C4-2B (cell line): ENCODE data around the gene GALNT17.

Experiments
- H3K27ac ChIP-seq: fragments of 450-650 bp; 2 replicates; pipeline ENCODE4 v1.5.1; 2017
- ZFX ChIP-seq: fragments of 450-650 bp; IDR thresholded peaks from 2 replicates; pipeline ENCODE4 v1.6.1; 2017
- TF ChIP-seq, protein P1 (sequence below): fragments of 450-650 bp; conservative IDR thresholded peaks from 2 replicates; pipeline ENCODE4 v1.5.1; 2017; ENCODE audit warnings: mild to moderate bottlenecking

The GALNT17 gene

DNA sequence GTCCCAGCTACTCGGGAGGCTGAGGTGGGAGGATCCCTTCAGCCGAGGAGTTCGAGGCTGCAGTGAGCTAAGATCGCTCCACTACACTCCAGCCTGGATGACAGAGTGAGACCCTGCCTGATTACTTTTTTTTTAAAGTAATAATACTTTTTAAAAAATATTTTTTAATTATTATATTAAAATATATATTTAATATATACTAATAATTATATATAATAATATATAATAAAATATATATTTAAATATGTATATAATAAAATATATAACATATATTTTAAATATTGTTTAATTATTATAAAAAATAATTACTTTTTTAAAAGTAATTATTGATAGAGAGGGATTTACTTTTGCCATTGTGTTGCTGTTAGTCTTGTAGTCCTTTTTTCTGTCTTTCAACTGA is 169.2 kb downstream of the GALNT17 start:
- no peak overlapping the region for H3K27ac ChIP-seq
- TF ChIP-seq, protein P1, sequence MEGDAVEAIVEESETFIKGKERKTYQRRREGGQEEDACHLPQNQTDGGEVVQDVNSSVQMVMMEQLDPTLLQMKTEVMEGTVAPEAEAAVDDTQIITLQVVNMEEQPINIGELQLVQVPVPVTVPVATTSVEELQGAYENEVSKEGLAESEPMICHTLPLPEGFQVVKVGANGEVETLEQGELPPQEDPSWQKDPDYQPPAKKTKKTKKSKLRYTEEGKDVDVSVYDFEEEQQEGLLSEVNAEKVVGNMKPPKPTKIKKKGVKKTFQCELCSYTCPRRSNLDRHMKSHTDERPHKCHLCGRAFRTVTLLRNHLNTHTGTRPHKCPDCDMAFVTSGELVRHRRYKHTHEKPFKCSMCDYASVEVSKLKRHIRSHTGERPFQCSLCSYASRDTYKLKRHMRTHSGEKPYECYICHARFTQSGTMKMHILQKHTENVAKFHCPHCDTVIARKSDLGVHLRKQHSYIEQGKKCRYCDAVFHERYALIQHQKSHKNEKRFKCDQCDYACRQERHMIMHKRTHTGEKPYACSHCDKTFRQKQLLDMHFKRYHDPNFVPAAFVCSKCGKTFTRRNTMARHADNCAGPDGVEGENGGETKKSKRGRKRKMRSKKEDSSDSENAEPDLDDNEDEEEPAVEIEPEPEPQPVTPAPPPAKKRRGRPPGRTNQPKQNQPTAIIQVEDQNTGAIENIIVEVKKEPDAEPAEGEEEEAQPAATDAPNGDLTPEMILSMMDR, result no peak
- TF ChIP-seq ZFX, result no peak

DNA sequence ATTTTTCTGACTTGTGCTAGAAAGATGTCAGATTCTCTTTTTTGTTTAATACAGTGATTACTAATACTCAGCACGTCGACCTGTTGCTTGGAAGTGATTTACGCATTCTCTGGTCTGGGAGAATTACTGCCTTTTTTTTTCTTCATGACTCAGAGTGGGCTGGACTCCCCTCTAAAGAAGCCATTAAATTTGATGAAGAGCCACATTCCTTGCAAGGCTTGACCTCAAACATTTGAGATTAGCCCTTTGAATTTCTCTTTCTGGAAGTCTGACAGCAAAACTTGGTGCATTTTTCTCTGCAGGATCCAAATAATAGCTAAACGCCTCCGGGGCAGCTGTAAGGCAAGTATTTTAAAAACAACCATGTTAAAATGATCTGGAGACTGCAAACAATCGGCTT is 171.6 kb downstream of the GALNT17 start:
- TF ChIP-seq ZFX, result no peak
- TF ChIP-seq, protein P1, result no peak
- no peak overlapping the region for H3K27ac ChIP-seq

DNA sequence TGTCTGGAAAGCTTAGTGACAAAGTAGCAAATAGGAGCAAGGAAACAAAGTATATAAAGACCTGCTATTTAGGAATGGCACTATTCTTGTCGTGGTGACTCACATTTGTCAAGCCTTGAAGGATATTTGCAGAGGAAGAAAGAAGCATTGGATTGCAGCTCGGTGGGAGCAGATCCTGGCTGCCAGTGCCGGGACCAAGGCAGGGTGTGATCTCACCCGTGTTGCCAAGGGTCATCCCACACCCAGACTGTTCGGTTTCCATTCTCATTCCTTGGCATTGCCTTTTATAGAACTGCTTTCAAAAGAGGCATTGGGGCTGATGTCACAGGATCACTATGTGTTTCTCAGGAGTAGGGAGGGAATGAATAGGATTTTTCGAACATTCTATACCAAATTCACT is 176.2 kb downstream of the GALNT17 start:
- H3K27ac ChIP-seq, result no peak overlapping the region
- TF ChIP-seq, protein P1, result no peak
- no peak for TF ChIP-seq ZFX

DNA sequence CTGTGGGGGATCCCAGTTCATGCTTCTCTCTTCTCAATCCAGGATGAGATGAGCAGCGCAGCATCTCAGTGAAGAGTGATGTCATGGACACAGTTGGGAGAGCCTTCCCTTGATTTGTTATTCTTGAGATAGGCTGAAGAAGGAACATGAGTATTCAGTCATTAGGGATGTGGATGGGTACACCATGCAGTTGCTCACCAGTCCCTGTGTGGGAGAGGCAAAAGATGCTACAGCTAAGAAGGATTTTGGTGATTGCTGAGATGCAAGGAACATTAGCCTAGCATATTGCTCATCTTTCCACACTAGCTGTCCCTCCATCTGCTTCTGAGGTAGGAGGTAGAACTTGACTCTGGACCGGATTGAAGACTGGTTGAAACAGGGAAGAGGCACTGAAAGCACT is 179.6 kb downstream of the GALNT17 start:
- TF ChIP-seq, protein P1, result no peak
- no peak for TF ChIP-seq ZFX
- no peak overlapping the region for H3K27ac ChIP-seq

DNA sequence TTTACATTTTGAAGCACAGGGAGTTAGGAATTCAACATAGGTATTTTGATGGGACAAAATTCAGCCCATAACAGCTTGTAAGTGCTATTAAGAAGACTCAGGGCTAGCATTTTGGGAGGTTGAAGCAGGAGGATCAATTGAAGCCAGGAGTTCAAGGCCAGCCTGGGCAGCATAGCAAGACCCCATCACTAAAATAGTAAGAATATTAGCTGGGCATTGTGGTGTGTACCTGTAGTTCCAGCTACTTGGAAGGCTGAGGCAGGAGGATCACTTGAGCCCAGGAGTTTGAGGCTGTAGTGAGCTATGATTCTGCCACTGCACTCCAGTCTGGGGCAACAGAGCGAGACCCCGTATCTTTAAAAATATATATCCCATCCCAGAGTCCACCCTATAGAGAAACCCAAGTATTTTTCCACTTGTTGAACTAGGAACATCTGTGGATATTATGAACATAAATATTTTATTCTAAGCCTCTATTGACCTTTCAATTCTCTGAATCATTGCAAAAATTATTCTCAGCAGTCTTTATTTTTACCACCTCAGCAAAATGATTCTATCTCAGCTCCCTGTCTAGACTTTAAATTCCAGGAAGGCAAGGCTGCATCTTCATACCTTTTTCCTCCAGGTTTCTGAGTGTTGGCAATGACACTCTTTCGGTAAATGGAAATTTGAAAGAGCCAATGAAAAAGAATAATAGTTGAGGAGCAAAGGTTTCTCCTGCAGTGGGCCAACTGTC is 181.0 kb downstream of the GALNT17 start:
- no peak overlapping the region for H3K27ac ChIP-seq
- TF ChIP-seq, protein P1, result no peak
- no peak for TF ChIP-seq ZFX

DNA sequence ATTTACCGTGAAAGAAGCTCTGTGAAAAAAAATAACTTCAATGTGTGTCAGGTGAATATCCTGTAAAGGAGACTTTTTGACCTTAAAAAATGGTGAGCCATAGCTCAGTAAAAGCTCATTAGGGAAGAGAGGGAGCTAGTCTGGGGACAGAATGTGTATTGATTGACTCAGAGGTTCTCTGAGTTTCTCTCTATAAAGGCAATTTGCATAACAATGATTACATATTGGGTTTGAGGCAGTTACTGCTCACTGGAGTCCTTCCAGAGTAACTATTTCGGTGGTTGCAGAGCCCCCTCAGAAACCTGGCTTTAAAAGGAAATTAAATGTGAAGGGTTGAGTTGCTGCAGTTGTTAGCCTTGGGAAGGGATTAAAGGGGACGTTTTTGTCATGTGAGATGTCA is 181.6 kb downstream of the GALNT17 start:
- TF ChIP-seq ZFX, result no peak
- TF ChIP-seq, protein P1, result no peak
- no peak overlapping the region for H3K27ac ChIP-seq

DNA sequence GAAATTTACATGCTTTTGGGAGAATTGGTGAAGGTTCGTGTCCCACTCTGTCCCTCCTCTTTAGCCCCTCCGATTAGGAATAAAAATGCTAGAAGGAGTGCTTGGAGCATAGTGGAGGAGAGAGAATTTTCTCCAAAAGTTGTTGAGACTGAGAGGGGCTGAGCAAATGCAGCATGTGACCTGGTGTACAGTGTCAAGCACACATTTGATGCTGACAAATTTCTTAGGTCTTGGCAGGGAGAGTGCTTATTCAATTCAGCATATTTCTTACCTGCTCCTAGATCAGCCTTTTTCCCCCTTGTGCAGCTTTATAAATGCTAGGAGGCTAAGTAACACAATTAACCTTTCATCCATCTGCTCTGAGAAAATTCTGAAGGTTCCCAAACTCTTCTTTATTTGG is 189.0 kb downstream of the GALNT17 start:
- TF ChIP-seq, protein P1, result no peak
- TF ChIP-seq ZFX, result no peak
- H3K27ac ChIP-seq, result no peak overlapping the region
